Neuronal stem cell (in vitro differentiated cells): ENCODE measurements around the gene EMC9.

ENCODE experiments used
- DNase-seq: peaks from one replicate; pipeline ENCODE4 v3.0.0-alpha.2; 2013; ENCODE audit warnings: low spot score
- H2AFZ ChIP-seq: one replicate; pipeline ENCODE4 v1.6.1; 2013; ENCODE audit warnings: mild to moderate bottlenecking, low read length, inconsistent platforms
- H2AK5ac ChIP-seq: 2 replicates; pipeline ENCODE4 v1.6.1; 2013; ENCODE audit warnings: low read depth, mild to moderate bottlenecking, inconsistent platforms, low read length, moderate library complexity, mixed read lengths
- H2BK120ac ChIP-seq: 2 replicates; pipeline ENCODE4 v1.6.1; 2013; ENCODE audit warnings: low read depth, mild to moderate bottlenecking, inconsistent platforms, low read length, moderate library complexity, mixed read lengths
- H2BK12ac ChIP-seq: one replicate; pipeline ENCODE4 v1.6.1; 2013; ENCODE audit warnings: low read length, inconsistent platforms
- H2BK15ac ChIP-seq: 2 replicates; pipeline ENCODE4 v1.6.1; 2013; ENCODE audit warnings: mild to moderate bottlenecking, low read length, inconsistent platforms, mixed read lengths
- H2BK5ac ChIP-seq: one replicate; pipeline ENCODE4 v1.6.1; 2013; ENCODE audit warnings: inconsistent platforms, mild to moderate bottlenecking, low read length, moderate library complexity
- H3K14ac ChIP-seq: one replicate; pipeline ENCODE4 v1.6.1; 2013; ENCODE audit warnings: low read length, inconsistent platforms
- H3K18ac ChIP-seq: 2 replicates; pipeline ENCODE4 v1.6.1; 2013; ENCODE audit warnings: low read length, inconsistent platforms
- H3K23ac ChIP-seq: 2 replicates; pipeline ENCODE4 v1.6.1; 2013; ENCODE audit warnings: low read depth, mild to moderate bottlenecking, mixed read lengths, low read length, inconsistent platforms; ENCODE audit not compliant: poor library complexity
- H3K27ac ChIP-seq: replicated peaks from 3 replicates; pipeline ENCODE4 v1.5.1; 2013; ENCODE audit warnings: low read length, inconsistent platforms
- H3K27me3 ChIP-seq, 3 experiments: 2 replicates each; pipeline ENCODE4 v1.6.1; 2013; ENCODE audit warnings: low read length in 3 of 3, mild to moderate bottlenecking in 2 of 3, inconsistent platforms in 1 of 3, low read depth in 1 of 3, mixed read lengths in 1 of 3, moderate library complexity in 1 of 3; ENCODE audit not compliant: control insufficient read depth in 3 of 3, insufficient read depth in 3 of 3
- H3K36me3 ChIP-seq, 2 donors: replicated peaks in 1 of 2; 2 replicates each; pipeline ENCODE4 v1.6.1; 2013; ENCODE audit warnings: low read length in 2 of 2; ENCODE audit not compliant: control insufficient read depth in 2 of 2, insufficient read depth in 2 of 2
- H3K4ac ChIP-seq: 2 replicates; pipeline ENCODE4 v1.6.1; 2013; ENCODE audit warnings: inconsistent platforms, mild to moderate bottlenecking, low read length, moderate library complexity
- H3K4me1 ChIP-seq, 2 donors: 1 replicate in 1 of 2; 2 replicates in 1 of 2; pipeline ENCODE4 v1.6.1; 2013; ENCODE audit warnings: low read length in 2 of 2, low read depth in 1 of 2; ENCODE audit not compliant: control insufficient read depth in 2 of 2, insufficient read depth in 1 of 2
- H3K4me2 ChIP-seq: one replicate; pipeline ENCODE4 v1.6.1; 2013; ENCODE audit warnings: mild to moderate bottlenecking, low read length, inconsistent platforms; ENCODE audit not compliant: insufficient read depth, poor library complexity, severe bottlenecking
- H3K4me3 ChIP-seq, 2 donors: 2 replicates each; pipeline ENCODE4 v1.5.1; 2013; ENCODE audit warnings: low read length in 2 of 2, mild to moderate bottlenecking in 2 of 2, inconsistent platforms in 1 of 2, moderate library complexity in 1 of 2
- H3K79me1 ChIP-seq: one replicate; pipeline ENCODE4 v1.6.1; 2013; ENCODE audit warnings: low read depth, mild to moderate bottlenecking, inconsistent platforms, low read length, moderate library complexity
- H3K9ac ChIP-seq: one replicate; pipeline ENCODE4 v1.6.1; 2013; ENCODE audit warnings: mild to moderate bottlenecking, low read depth, low read length, inconsistent platforms; ENCODE audit not compliant: poor library complexity
- H3K9me3 ChIP-seq, 2 donors: replicated peaks in 1 of 2; 2 replicates each; pipeline versions ENCODE3 to v1.6.1; 2013; ENCODE audit warnings: low read length in 2 of 2, mild to moderate bottlenecking in 2 of 2, inconsistent platforms in 1 of 2, low read depth in 1 of 2, mixed read lengths in 1 of 2, moderate library complexity in 1 of 2; ENCODE audit not compliant: control insufficient read depth in 2 of 2, insufficient read depth in 1 of 2
- H4K8ac ChIP-seq: one replicate; pipeline ENCODE4 v1.6.1; 2013; ENCODE audit warnings: low read depth, mild to moderate bottlenecking, inconsistent platforms, low read length, moderate library complexity
- H4K91ac ChIP-seq: one replicate; pipeline ENCODE4 v1.6.1; 2013; ENCODE audit warnings: low read length, low read depth, mild to moderate bottlenecking, inconsistent platforms; ENCODE audit not compliant: poor library complexity
- WGBS, 2 donors: extraction: QIAGEN DNeasy Blood & Tissue Kit; methylation state at CpG; one replicate each; pipeline ENCODE4 v1.1.7; 2013; ENCODE audit warnings: missing lambda C conversion rate in 2 of 2, mixed read lengths in 1 of 2; ENCODE audit not compliant: insufficient read length in 2 of 2, insufficient replicate concordance in 1 of 2; ENCODE audit errors: extremely low coverage in 2 of 2; 5-methylcytosine and 5-hydroxymethylcytosine counted together

The EMC9 gene

GRCh38 chr14:24129410-24129998, 11.9 kb downstream of the EMC9 start:
- H3K4ac ChIP-seq = no peak overlapping the region
- no peaks in the 10 kb centered on the region for H3K9me3 ChIP-seq
- no CpG with 5 or more reads among the region's 8 CpGs for WGBS, 2 donors
- no peak overlapping the region for H3K27ac ChIP-seq
- H2AFZ ChIP-seq = no peak overlapping the region
- no peaks in the 10 kb centered on the region for H3K4me1 ChIP-seq
- no peak overlapping the region for H3K9ac ChIP-seq
- H3K4me2 ChIP-seq = no peak overlapping the region
- H3K4me3 ChIP-seq = no peak overlapping the region
- no peak overlapping the region for H3K23ac ChIP-seq
- no peak overlapping the region for H3K14ac ChIP-seq
- no peaks in the 10 kb centered on the region for H3K27me3 ChIP-seq
- no peak overlapping the region for H2BK12ac ChIP-seq
- no peak overlapping the region for H2BK120ac ChIP-seq
- H3K36me3 ChIP-seq = no peaks in the 10 kb centered on the region
- no peak overlapping the region for H2BK15ac ChIP-seq
- DNase-seq = no peak
- H4K91ac ChIP-seq = no peak overlapping the region
- H3K79me1 ChIP-seq = no peaks in the 10 kb centered on the region
- H3K18ac ChIP-seq = no peak overlapping the region
- H2AK5ac ChIP-seq = no peak overlapping the region
- no peak overlapping the region for H4K8ac ChIP-seq
- no peak overlapping the region for H2BK5ac ChIP-seq

- Histone ChIP-seq H3K4me1 (no peaks in the 10 kb centered on the region), H2BK5ac (no peak overlapping the region), H4K8ac (no peak overlapping the region), H2BK15ac (no peak overlapping the region), H4K91ac (no peak overlapping the region), H2BK120ac (no peak overlapping the region), H3K4me2 (no peak overlapping the region), H3K27ac (no peak overlapping the region), H3K79me1 (no peaks in the 10 kb centered on the region), H2BK12ac (no peak overlapping the region), H3K14ac (no peak overlapping the region), H3K4me3 (no peak overlapping the region), H3K27me3 (no peaks in the 10 kb centered on the region), H3K23ac (no peak overlapping the region), H3K4ac (no peak overlapping the region), H2AK5ac (no peak overlapping the region), H3K36me3 (peaks cover 8 to 12% of the 10 kb centered on the region in 2 donors), H3K18ac (no peak overlapping the region), H2AFZ (no peak overlapping the region), H3K9me3 (no peaks in the 10 kb centered on the region), H3K9ac (no peak overlapping the region)
- no peak for DNase-seq
- no CpG with 5 or more reads among the region's 2 CpGs for WGBS, 2 donors
Observed at GRCh38 chr14:24127673-24128072, 13.7 kb downstream of the EMC9 start.

- H3K4me3 ChIP-seq = no peak overlapping the region
- no peak for DNase-seq
- H3K27ac ChIP-seq = no peak overlapping the region
- no peak overlapping the region for H4K91ac ChIP-seq
- peaks cover 9 to 16% of the 10 kb centered on the region in 2 donors for H3K36me3 ChIP-seq
- no peak overlapping the region for H3K4ac ChIP-seq
- no peaks in the 10 kb centered on the region for H3K4me1 ChIP-seq
- H3K79me1 ChIP-seq = no peaks in the 10 kb centered on the region
- no peak overlapping the region for H2BK120ac ChIP-seq
- H3K9me3 ChIP-seq = no peaks in the 10 kb centered on the region
- no peak overlapping the region for H3K18ac ChIP-seq
- H4K8ac ChIP-seq = no peak overlapping the region
- H2BK5ac ChIP-seq = no peak overlapping the region
- H2AK5ac ChIP-seq = no peak overlapping the region
- H3K23ac ChIP-seq = no peak overlapping the region
- H3K14ac ChIP-seq = no peak overlapping the region
- no peak overlapping the region for H3K9ac ChIP-seq
- H3K27me3 ChIP-seq = no peaks in the 10 kb centered on the region
- no peak overlapping the region for H2BK12ac ChIP-seq
- no peak overlapping the region for H2BK15ac ChIP-seq
- no peak overlapping the region for H2AFZ ChIP-seq
- no peak overlapping the region for H3K4me2 ChIP-seq
Observed at GRCh38 chr14:24126939-24127338, 14.5 kb downstream of the EMC9 start.

- no peak for DNase-seq
- Histone ChIP-seq H3K14ac (no peak overlapping the region), H2BK5ac (no peak overlapping the region), H2BK120ac (no peak overlapping the region), H3K4me3 (peak overlapping the region in 1 of 2 donors; percentile 33), H2BK12ac (no peak overlapping the region), H3K9me3 (no peaks in the 10 kb centered on the region), H3K23ac (no peak overlapping the region), H3K79me1 (no peaks in the 10 kb centered on the region), H3K27ac (no peak overlapping the region), H3K4me1 (no peaks in the 10 kb centered on the region), H2AK5ac (no peak overlapping the region), H3K9ac (no peak overlapping the region), H4K91ac (no peak overlapping the region), H4K8ac (no peak overlapping the region), H3K27me3 (no peaks in the 10 kb centered on the region), H2AFZ (no peak overlapping the region), H2BK15ac (no peak overlapping the region), H3K18ac (no peak overlapping the region), H3K4ac (no peak overlapping the region), H3K36me3 (peaks cover 26 to 44% of the 10 kb centered on the region in 2 donors), H3K4me2 (no peak overlapping the region)
- no CpG with 5 or more reads among the region's 9 CpGs for WGBS, 2 donors
Observed at GRCh38 chr14:24123424-24124417, 17.7 kb downstream of the EMC9 start.
